Thyroid gland (tissue), 4 donors: Measurements from ENCODE around the gene TAS2R39. TPM values are rescaled to one million over a fixed set of nuclear protein-coding genes. Genes with fewer than 3 reads are reported as not detected.
"Not testable (repeated sequence)": the region's sequence is repeated elsewhere in the genome, so short reads cannot be mapped to it uniquely, and the experiment has no call there.

Experiments used
- DNase-seq, 2 donors: peaks; one replicate each; pipeline ENCODE4 v3.0.0-alpha.2; 2019
- H3K27ac ChIP-seq, 3 donors: fragments of 200-600 bp; sonication (generic); 1 replicate in 2 of 3; 2 replicates in 1 of 3; pipeline ENCODE4 v1.5.1; 2016 to 2019; ENCODE audit warnings: mild to moderate bottlenecking in 1 of 3, moderate library complexity in 1 of 3
- H3K27me3 ChIP-seq: fragments of 200-600 bp; sonication (generic); one replicate; pipeline ENCODE4 v1.5.1; 2019
- H3K36me3 ChIP-seq, 2 donors: fragments of 200-600 bp; sonication (generic); one replicate each; pipeline ENCODE4 v1.5.1; 2016 to 2019
- H3K4me1 ChIP-seq, 2 donors: fragments of 200-600 bp; sonication (generic); one replicate each; pipeline ENCODE4 v1.5.1; 2017 to 2019
- H3K4me3 ChIP-seq, 3 donors: fragments of 200-600 bp; sonication (generic); replicated peaks in 1 of 3; 1 replicate in 2 of 3; 2 replicates in 1 of 3; pipeline ENCODE4 v1.5.1; 2016; ENCODE audit warnings: mild to moderate bottlenecking in 1 of 3
- H3K9me3 ChIP-seq: fragments of 200-600 bp; sonication (generic); one replicate; pipeline ENCODE4 v1.5.1; 2017
- POLR2A ChIP-seq, 2 donors: fragments of 450-650 bp; IDR thresholded peaks; one replicate each; pipeline ENCODE4 v1.6.1; 2017; ENCODE audit warnings: antibody characterized with exemption in 2 of 2, mild to moderate bottlenecking in 2 of 2, moderate library complexity in 1 of 2
- WGBS, 2 donors: methylation state at CpG; one replicate each; pipeline ENCODE4 v1.1.5; 2017; 5-methylcytosine and 5-hydroxymethylcytosine counted together
- intact Hi-C: fragments of 100-400 bp; cut with DNase I; formaldehyde crosslinking; loops from one replicate; pipeline ENCODE4 v1.15.1; 2023
- total RNA-seq, 4 donors: library from RNA; depleted of rRNA; stranded (reverse); fragments of >200 nt; gene quantifications; one replicate each; pipeline ENCODE4 v1.2.3, GENCODE V29; 2016
- TF ChIP-seq, protein P1 (sequence below), 6 experiments: fragments of 200-600 bp in 3 of 6; fragments of 450-650 bp in 3 of 6; sonication (generic) in 3 of 6; IDR thresholded peaks; one replicate each; pipeline ENCODE4 v1.5.1; 2016 to 2019; ENCODE audit warnings: antibody characterized with exemption in 6 of 6, mild to moderate bottlenecking in 2 of 6, inconsistent platforms in 1 of 6, moderate library complexity in 1 of 6

Gene TAS2R39
- not detected for total RNA-seq

GRCh38 chr7:143183024-143183423, at the start of gene TAS2R39:
TAS2R39 (plus strand) TSS chr7:143183419; CDS start chr7:143183419, 0 bp downstream.
- H3K36me3 ChIP-seq: no peaks in the 10 kb centered on the region
- intact Hi-C loops: no loop called here
- no peak within 1 kb of the TSS for H3K4me3 ChIP-seq
- no peaks in the 10 kb centered on the region for H3K9me3 ChIP-seq
- WGBS, 2 donors: 90 to 95% methylated on average over 3 of the region's 3 CpGs
- TF ChIP-seq, protein P1, sequence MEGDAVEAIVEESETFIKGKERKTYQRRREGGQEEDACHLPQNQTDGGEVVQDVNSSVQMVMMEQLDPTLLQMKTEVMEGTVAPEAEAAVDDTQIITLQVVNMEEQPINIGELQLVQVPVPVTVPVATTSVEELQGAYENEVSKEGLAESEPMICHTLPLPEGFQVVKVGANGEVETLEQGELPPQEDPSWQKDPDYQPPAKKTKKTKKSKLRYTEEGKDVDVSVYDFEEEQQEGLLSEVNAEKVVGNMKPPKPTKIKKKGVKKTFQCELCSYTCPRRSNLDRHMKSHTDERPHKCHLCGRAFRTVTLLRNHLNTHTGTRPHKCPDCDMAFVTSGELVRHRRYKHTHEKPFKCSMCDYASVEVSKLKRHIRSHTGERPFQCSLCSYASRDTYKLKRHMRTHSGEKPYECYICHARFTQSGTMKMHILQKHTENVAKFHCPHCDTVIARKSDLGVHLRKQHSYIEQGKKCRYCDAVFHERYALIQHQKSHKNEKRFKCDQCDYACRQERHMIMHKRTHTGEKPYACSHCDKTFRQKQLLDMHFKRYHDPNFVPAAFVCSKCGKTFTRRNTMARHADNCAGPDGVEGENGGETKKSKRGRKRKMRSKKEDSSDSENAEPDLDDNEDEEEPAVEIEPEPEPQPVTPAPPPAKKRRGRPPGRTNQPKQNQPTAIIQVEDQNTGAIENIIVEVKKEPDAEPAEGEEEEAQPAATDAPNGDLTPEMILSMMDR (IDR thresholded peaks at IDR 0.05): no peak
- H3K4me1 ChIP-seq: no peaks in the 10 kb centered on the region
- no peaks in the 10 kb centered on the region for H3K27me3 ChIP-seq
- H3K27ac ChIP-seq: no peak within 1 kb of the TSS
- DNase-seq: no peak

DNA sequence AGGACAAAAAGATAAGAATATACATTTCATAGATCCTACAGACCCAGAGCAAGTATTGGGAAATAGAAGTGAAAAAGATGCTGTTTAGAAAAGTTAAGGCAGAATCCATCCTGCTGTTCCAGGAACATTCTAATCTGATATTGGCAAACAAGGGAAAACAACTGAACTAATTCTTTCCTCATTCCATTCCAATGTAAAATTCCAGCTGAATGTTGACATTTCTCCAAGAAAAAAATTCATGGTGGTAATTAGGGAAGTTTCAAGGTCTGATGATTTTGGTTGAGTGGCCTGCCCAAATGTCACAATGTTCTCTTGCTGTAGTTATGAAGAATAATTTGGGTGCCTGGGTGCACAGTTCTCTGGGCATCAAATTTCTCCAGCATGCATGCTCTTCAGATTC, 36.1 kb upstream of the TAS2R39 start:
- no peak for TF ChIP-seq POLR2A (IDR thresholded peaks at IDR 0.05)
- TF ChIP-seq, protein P1 (IDR thresholded peaks at IDR 0.05): no peak
- no peak for DNase-seq
- Histone ChIP-seq H3K4me1 (no peaks in the 10 kb centered on the region), H3K9me3 (no peaks in the 10 kb centered on the region), H3K4me3 (no peak overlapping the region), H3K27me3 (no peaks in the 10 kb centered on the region), H3K27ac (no peak overlapping the region), H3K36me3 (no peaks in the 10 kb centered on the region)
- intact Hi-C loops: no loop called here

DNA sequence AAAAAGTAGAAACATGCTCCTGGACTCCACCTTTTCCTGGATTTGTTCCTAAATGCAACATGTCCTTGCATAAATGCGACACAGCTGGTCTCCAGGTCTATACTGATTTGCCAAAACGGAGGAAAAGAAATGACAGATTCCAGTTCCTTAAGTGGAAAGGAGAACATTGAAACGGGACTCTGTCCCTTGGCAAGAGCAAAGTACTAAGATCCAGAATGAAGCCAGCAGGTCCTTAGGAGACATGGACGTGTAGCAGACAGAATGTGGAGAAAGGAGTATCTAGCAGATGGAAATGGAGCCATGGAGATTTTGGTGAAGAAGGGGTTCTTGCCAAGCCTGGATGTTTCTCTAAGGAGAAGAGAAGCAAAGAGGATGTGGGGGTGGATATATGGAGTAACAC, 35.2 kb upstream of the TAS2R39 start:
- intact Hi-C loops: no loop called here
- Histone ChIP-seq H3K27me3 (no peaks in the 10 kb centered on the region), H3K9me3 (no peaks in the 10 kb centered on the region), H3K4me3 (no peak overlapping the region), H3K4me1 (no peaks in the 10 kb centered on the region), H3K27ac (no peak overlapping the region), H3K36me3 (no peaks in the 10 kb centered on the region)
- DNase-seq: no peak
- 77 to 85% methylated on average over 4 of the region's 4 CpGs for WGBS, 2 donors
- TF ChIP-seq, protein P1 (IDR thresholded peaks at IDR 0.05): no peak

DNA sequence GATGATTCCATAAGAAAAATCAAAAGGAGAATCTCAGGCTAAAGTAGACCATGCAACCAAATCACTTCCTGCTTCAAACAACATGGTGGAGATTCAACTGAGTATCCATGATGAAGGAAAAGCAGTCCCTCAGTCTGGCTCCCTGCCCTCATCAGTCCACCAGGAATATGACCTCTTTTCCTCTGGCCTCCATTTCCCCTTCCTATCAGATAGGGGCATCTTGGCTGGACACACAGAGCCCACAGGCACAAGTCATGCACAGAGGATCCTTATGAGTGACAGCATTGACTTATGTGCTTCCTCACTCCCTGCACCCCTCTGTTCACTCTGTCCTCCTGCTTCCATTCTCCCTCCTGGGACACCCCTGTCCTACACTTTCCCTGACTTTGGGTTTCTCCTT, 34.6 kb upstream of the TAS2R39 start:
- TF ChIP-seq, protein P1 (IDR thresholded peaks at IDR 0.05): no peak
- TF ChIP-seq POLR2A (IDR thresholded peaks at IDR 0.05): no peak
- no peak overlapping the region for H3K4me3 ChIP-seq
- intact Hi-C loops: no loop called here

GRCh38 chr7:143150696-143151095, 32.5 kb upstream of the TAS2R39 start:
- 98% methylated on average over 6 of the region's 6 CpGs for WGBS, 2 donors
- H3K9me3 ChIP-seq, intact Hi-C loops, H3K27ac ChIP-seq, H3K4me1 ChIP-seq, H3K4me3 ChIP-seq, H3K27me3 ChIP-seq, DNase-seq, H3K36me3 ChIP-seq: not testable (repeated sequence)

More for the DNA sequence above, 34.6 kb upstream of the TAS2R39 start:
- Histone ChIP-seq H3K27ac (no peak overlapping the region), H3K36me3 (no peaks in the 10 kb centered on the region), H3K9me3 (no peaks in the 10 kb centered on the region), H3K27me3 (no peaks in the 10 kb centered on the region), H3K4me1 (no peaks in the 10 kb centered on the region)
- no peak for DNase-seq

DNA sequence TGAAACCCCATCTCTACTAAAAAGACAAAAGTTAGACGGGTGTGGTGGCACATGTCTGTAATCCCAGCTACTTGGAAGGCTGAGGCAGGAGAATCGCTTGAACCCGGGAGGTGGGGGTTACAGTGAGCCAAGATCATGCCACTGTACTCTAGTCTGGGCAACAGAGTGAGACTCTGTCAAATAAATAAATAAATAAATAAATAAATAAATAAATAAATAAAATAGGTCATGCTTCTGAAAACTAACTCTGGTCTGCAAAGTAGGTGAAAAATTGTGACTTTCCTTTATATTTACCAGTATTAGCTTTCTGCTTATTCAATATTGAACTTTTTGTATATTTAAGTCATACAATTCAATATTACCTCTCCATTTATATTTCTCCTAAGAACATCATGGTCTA, 24.6 kb upstream of the TAS2R39 start:
- 88 to 96% methylated on average over 3 of the region's 3 CpGs for WGBS, 2 donors

More for the DNA sequence above, 24.6 kb upstream of the TAS2R39 start:
- intact Hi-C loops, DNase-seq, H3K9me3 ChIP-seq, H3K4me1 ChIP-seq, H3K27me3 ChIP-seq, H3K36me3 ChIP-seq, H3K27ac ChIP-seq, H3K4me3 ChIP-seq: not testable (repeated sequence)
